Measurements from ENCODE around the gene LDLRAP1. TPM values are rescaled to one million over a fixed set of nuclear protein-coding genes. Genes with fewer than 3 reads are reported as not detected.
A peak's percentile ranks its signal among the peaks of the same experiment; 100 is the strongest.

Gene LDLRAP1
- total and polyA plus RNA-seq, 7 donors = 9.1 to 35.8 (median 17.4) TPM

DNA sequence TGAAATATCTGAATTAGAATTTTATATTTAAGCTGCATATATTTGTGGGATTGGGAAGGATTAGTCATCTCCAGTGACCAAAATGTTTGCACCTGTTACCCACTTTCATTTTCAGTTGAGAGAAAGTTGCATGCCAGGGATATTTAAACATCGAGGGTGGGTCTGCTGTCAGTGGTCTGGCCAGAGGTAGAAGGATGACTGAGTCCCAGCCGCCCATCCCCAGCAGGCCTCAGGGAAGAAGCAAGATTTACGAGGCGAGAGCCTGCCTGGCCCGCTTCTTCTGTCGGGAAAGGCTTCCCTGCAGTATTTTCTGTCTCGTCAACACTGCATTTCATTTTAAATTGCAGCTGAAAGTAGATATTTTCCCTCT, 71.8 kb downstream of the LDLRAP1 start:
- DNase-seq = no peak
- intact Hi-C loops (cut with DNase I) = loop anchor here (5.0 kb wide), 1 partner anchor 382 kb away; the partner anchor contains the start of gene PAFAH2
- no peaks in the 10 kb centered on the region for H3K27me3 ChIP-seq
- H3K36me3 ChIP-seq = no peaks in the 10 kb centered on the region
- no peak for TF ChIP-seq EP300 (IDR thresholded peaks at IDR 0.05)
- no peak for TF ChIP-seq POLR2AphosphoS5 (IDR thresholded peaks at IDR 0.05)
- TF ChIP-seq, protein P1, sequence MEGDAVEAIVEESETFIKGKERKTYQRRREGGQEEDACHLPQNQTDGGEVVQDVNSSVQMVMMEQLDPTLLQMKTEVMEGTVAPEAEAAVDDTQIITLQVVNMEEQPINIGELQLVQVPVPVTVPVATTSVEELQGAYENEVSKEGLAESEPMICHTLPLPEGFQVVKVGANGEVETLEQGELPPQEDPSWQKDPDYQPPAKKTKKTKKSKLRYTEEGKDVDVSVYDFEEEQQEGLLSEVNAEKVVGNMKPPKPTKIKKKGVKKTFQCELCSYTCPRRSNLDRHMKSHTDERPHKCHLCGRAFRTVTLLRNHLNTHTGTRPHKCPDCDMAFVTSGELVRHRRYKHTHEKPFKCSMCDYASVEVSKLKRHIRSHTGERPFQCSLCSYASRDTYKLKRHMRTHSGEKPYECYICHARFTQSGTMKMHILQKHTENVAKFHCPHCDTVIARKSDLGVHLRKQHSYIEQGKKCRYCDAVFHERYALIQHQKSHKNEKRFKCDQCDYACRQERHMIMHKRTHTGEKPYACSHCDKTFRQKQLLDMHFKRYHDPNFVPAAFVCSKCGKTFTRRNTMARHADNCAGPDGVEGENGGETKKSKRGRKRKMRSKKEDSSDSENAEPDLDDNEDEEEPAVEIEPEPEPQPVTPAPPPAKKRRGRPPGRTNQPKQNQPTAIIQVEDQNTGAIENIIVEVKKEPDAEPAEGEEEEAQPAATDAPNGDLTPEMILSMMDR (IDR thresholded peaks at IDR 0.05) = no peak
- no peak for TF ChIP-seq POLR2A (IDR thresholded peaks at IDR 0.05)
- WGBS, 2 donors = 21 to 58% methylated on average over 7 of the region's 7 CpGs
- H3K9me3 ChIP-seq = no peaks in the 10 kb centered on the region
- H3K4me1 ChIP-seq = peaks cover 0 to 51% (median 46%) of the 10 kb centered on the region in 4 donors
- H3K4me3 ChIP-seq = no peak overlapping the region
- peak overlapping the region in 3 of 4 donors; percentile 88 to 94 (median 89) for H3K27ac ChIP-seq

DNA sequence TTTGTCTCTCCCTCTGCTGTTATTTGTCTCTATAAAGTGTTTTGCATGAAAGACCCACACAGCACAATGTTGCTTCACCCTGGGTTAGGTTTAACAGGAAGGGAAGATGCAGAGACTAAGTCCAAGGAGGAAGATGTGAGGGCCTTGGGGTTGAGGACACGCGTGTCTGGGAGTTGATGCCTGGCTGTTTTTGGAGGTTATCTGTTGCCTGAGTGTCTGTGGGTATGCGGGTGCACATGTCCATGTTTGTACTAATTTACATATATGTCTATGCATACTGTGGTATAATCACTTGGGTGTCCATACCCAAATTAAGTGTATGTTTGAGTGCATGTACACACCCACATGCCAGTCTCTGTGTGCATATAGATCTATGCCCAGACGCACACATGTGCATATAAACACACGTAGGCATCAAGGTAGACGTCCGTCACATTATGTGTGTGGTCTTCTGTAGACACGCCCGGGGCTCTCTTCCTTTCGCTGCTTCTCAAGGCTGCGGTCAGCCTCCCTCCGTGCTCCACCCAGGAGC, 72.2 kb downstream of the LDLRAP1 start:
- TF ChIP-seq POLR2A (IDR thresholded peaks at IDR 0.05) = no peak
- TF ChIP-seq, protein P1 (IDR thresholded peaks at IDR 0.05) = no peak
- TF ChIP-seq POLR2AphosphoS5 (IDR thresholded peaks at IDR 0.05) = no peak
- no peak for TF ChIP-seq EP300 (IDR thresholded peaks at IDR 0.05)
- H3K27ac ChIP-seq = peak overlapping the region; percentile 88 to 94 (median 89)
- intact Hi-C loops (cut with DNase I) = loop anchor here (1.0 to 5.0 kb wide), 3 partner anchors 79 to 382 kb away; partner anchors contain the start of gene PAFAH2
- peaks cover 0 to 51% (median 45%) of the 10 kb centered on the region in 4 donors for H3K4me1 ChIP-seq
- H3K4me3 ChIP-seq = peak overlapping the region; percentile 44 to 98 (median 68)
- DNase-seq = no peak
- no peaks in the 10 kb centered on the region for H3K27me3 ChIP-seq
- no peaks in the 10 kb centered on the region for H3K36me3 ChIP-seq
- H3K9me3 ChIP-seq = no peaks in the 10 kb centered on the region
- 4 to 22% methylated on average over 12 of the region's 12 CpGs for WGBS, 2 donors

- DNase-seq = peak; percentile 93
- H3K4me3 ChIP-seq = peak within 1 kb of the TSS; percentile 70 to 98 (median 80)
- peaks cover 0 to 52% (median 48%) of the 10 kb centered on the region in 4 donors for H3K4me1 ChIP-seq
- TF ChIP-seq EP300 (IDR thresholded peaks at IDR 0.05) = no peak
- TF ChIP-seq POLR2A (IDR thresholded peaks at IDR 0.05) = no peak
- TF ChIP-seq, protein P1 (IDR thresholded peaks at IDR 0.05) = peak; percentile 46 to 65 (median 55)
- TF ChIP-seq POLR2AphosphoS5 (IDR thresholded peaks at IDR 0.05) = peak in 3 of 4 donors; percentile 22 to 52 (median 31)
- 1% methylated on average over 116 of the region's 116 CpGs for WGBS, 2 donors
- intact Hi-C loops (cut with DNase I) = loop anchor here (1.0 to 5.0 kb wide), 3 partner anchors 78 to 381 kb away; partner anchors contain the start of gene PAFAH2
- H3K9me3 ChIP-seq = no peaks in the 10 kb centered on the region
- no peaks in the 10 kb centered on the region for H3K36me3 ChIP-seq
- H3K27me3 ChIP-seq = no peaks in the 10 kb centered on the region
- H3K27ac ChIP-seq = peak within 1 kb of the TSS; percentile 88 to 94 (median 89)
These were observed 72.9 kb downstream of the LDLRAP1 start, which contains the start of gene MAN1C1 for GRCh38 chr1:25616095-25616986. TSS of gene MAN1C1 (plus strand) at chr1:25616791. CDS start at chr1:25617798, 1,007 bp downstream.

- DNase-seq = no peak
- WGBS, 2 donors = 0% methylated on average over 94 of the region's 94 CpGs
These were observed 73.7 kb downstream of the LDLRAP1 start for GRCh38 chr1:25616987-25617624.

More at GRCh38 chr1:25616987-25617624, 73.7 kb downstream of the LDLRAP1 start:
- Histone ChIP-seq H3K4me3 (peak overlapping the region; percentile 70 to 98 (median 80)), H3K36me3 (no peaks in the 10 kb centered on the region), H3K9me3 (no peaks in the 10 kb centered on the region), H3K27ac (peak overlapping the region; percentile 79 to 88 (median 84)), H3K4me1 (peaks cover 0 to 59% (median 53%) of the 10 kb centered on the region in 4 donors), H3K27me3 (no peaks in the 10 kb centered on the region)
- intact Hi-C loops (cut with DNase I) = loop anchor here (1.0 to 5.0 kb wide), 3 partner anchors 77 to 380 kb away; partner anchors contain the start of gene PAFAH2
- no peak for TF ChIP-seq EP300 (IDR thresholded peaks at IDR 0.05)
- no peak for TF ChIP-seq POLR2A (IDR thresholded peaks at IDR 0.05)
- no peak for TF ChIP-seq POLR2AphosphoS5 (IDR thresholded peaks at IDR 0.05)
- TF ChIP-seq, protein P1 (IDR thresholded peaks at IDR 0.05) = no peak

Measured in sigmoid colon (tissue), 7 donors.